GM18868 (cell line): ENCODE measurements around the gene ELFN2.

ENCODE experiments used
- ATAC-seq: cut with Tn5 transposase; IDR thresholded peaks from one replicate; pipeline ENCODE4 v1.9.1; 2021; ENCODE audit warnings: mild to moderate bottlenecking, moderate library complexity; ENCODE audit not compliant: unreplicated experiment

Gene ELFN2

GRCh38 chr22:37318364-37319109, 108.7 kb downstream of the ELFN2 start:
- no peak for ATAC-seq
